MM.1S (cell line): ENCODE data around the gene TRAPPC6A.
"Not testable (repeated sequence)": the region's sequence is repeated elsewhere in the genome, so short reads cannot be mapped to it uniquely, and the experiment has no call there.

Source experiments
- DNase-seq: peaks from one replicate; pipeline ENCODE4 v3.0.0-alpha.2; 2015
- H2AFZ ChIP-seq: fragments of 300-600 bp; sonication (generic); 2 replicates; pipeline ENCODE4 v1.6.0; 2016; ENCODE audit warnings: antibody characterized with exemption, low read length
- H3F3A ChIP-seq: fragments of 300-600 bp; sonication (generic); 2 replicates; pipeline ENCODE4 v1.6.1; 2016; ENCODE audit warnings: mild to moderate bottlenecking, antibody characterized with exemption, low read length, moderate library complexity, mixed read lengths; ENCODE audit not compliant: insufficient read depth
- H3K27ac ChIP-seq: fragments of 300-600 bp; sonication (generic); 2 replicates; pipeline ENCODE4 v1.5.1; 2016; ENCODE audit warnings: mild to moderate bottlenecking, low read length
- H3K27me3 ChIP-seq: fragments of 300-600 bp; sonication (generic); replicated peaks from 2 replicates; pipeline ENCODE4 v1.6.0; 2016; ENCODE audit warnings: low read length; ENCODE audit not compliant: insufficient read depth
- H3K36me3 ChIP-seq: fragments of 300-600 bp; sonication (generic); replicated peaks from 2 replicates; pipeline ENCODE4 v1.6.1; 2016; ENCODE audit warnings: mild to moderate bottlenecking, low read length, mixed read lengths; ENCODE audit not compliant: insufficient read depth
- H3K4me1 ChIP-seq: fragments of 300-600 bp; sonication (generic); 2 replicates; pipeline ENCODE4 v1.6.1; 2016; ENCODE audit warnings: low read length, mixed read lengths
- H3K4me2 ChIP-seq: fragments of 300-600 bp; sonication (generic); 2 replicates; pipeline ENCODE4 v1.6.0; 2016; ENCODE audit warnings: low read depth, low read length
- H3K4me3 ChIP-seq: fragments of 300-600 bp; sonication (generic); 2 replicates; pipeline ENCODE4 v1.5.1; 2016; ENCODE audit warnings: low read length, mixed read lengths
- H3K79me2 ChIP-seq: fragments of 300-600 bp; sonication (generic); 2 replicates; pipeline ENCODE4 v1.6.1; 2016; ENCODE audit warnings: mixed run types, low read length, mixed read lengths
- H3K9ac ChIP-seq: fragments of 300-600 bp; sonication (generic); 2 replicates; pipeline ENCODE4 v1.6.1; 2016; ENCODE audit warnings: low read length, mixed read lengths
- H3K9me2 ChIP-seq: fragments of 300-600 bp; sonication (generic); replicated peaks from 2 replicates; pipeline ENCODE4 v1.6.1; 2016; ENCODE audit warnings: mild to moderate bottlenecking, low read length, mixed read lengths; ENCODE audit not compliant: insufficient read depth
- H3K9me3 ChIP-seq: fragments of 300-600 bp; sonication (generic); replicated peaks from 2 replicates; pipeline ENCODE4 v1.6.1; 2016; ENCODE audit warnings: mild to moderate bottlenecking, low read length, mixed read lengths; ENCODE audit not compliant: insufficient read depth
- H4K20me1 ChIP-seq: fragments of 300-600 bp; sonication (generic); 2 replicates; pipeline ENCODE4 v1.6.1; 2016; ENCODE audit warnings: mild to moderate bottlenecking, low read length, moderate library complexity, mixed read lengths; ENCODE audit not compliant: insufficient read depth
- CTCF ChIP-seq: fragments of 300-600 bp; sonication (generic); IDR thresholded peaks from 2 replicates; pipeline ENCODE4 v1.5.1; 2016; ENCODE audit warnings: antibody characterized with exemption, low read length, mixed read lengths
- EZH2 ChIP-seq: fragments of 300-600 bp; sonication (generic); optimal IDR thresholded peaks from 2 replicates; pipeline ENCODE3; 2017; ENCODE audit warnings: low read depth, mild to moderate bottlenecking, antibody characterized with exemption, low read length, mixed read lengths
- EZH2phosphoT487 ChIP-seq: fragments of 300-600 bp; sonication (generic); IDR thresholded peaks from 2 replicates; pipeline ENCODE4 v1.6.1; 2018; ENCODE audit warnings: antibody characterized with exemption, low read length

The TRAPPC6A gene

GRCh38 chr19:45122832-45123231, 55.2 kb downstream of the TRAPPC6A start:
- H3K4me2 ChIP-seq = no peak overlapping the region
- H4K20me1 ChIP-seq = no peaks in the 10 kb centered on the region
- H3K4me3 ChIP-seq = no peak overlapping the region
- TF ChIP-seq CTCF (no peak), EZH2 (no peak), EZH2phosphoT487 (no peak)
- no peak overlapping the region for H2AFZ ChIP-seq
- H3K9ac ChIP-seq = no peak overlapping the region
- H3F3A ChIP-seq = peaks cover 16% of the 10 kb centered on the region
- H3K4me1 ChIP-seq = peaks cover 21% of the 10 kb centered on the region
- H3K27me3 ChIP-seq = no peaks in the 10 kb centered on the region
- H3K9me3 ChIP-seq = no peaks in the 10 kb centered on the region
- H3K9me2 ChIP-seq = no peaks in the 10 kb centered on the region
- H3K27ac ChIP-seq = no peak overlapping the region
- H3K79me2 ChIP-seq = peaks cover 90% of the 10 kb centered on the region
- H3K36me3 ChIP-seq = no peaks in the 10 kb centered on the region
- no peak for DNase-seq

- no peak for DNase-seq
- no peak overlapping the region for H3K4me2 ChIP-seq
- H3F3A ChIP-seq = peaks cover 23% of the 10 kb centered on the region
- H3K79me2 ChIP-seq = peaks cover 88% of the 10 kb centered on the region
- no peaks in the 10 kb centered on the region for H3K9me2 ChIP-seq
- no peak overlapping the region for H2AFZ ChIP-seq
- H3K4me1 ChIP-seq = peaks cover 27% of the 10 kb centered on the region
- no peaks in the 10 kb centered on the region for H3K27me3 ChIP-seq
- H3K27ac ChIP-seq = no peak overlapping the region
- TF ChIP-seq EZH2 = no peak
- no peak for TF ChIP-seq CTCF
- no peak for TF ChIP-seq EZH2phosphoT487
- no peak overlapping the region for H3K4me3 ChIP-seq
- H3K9ac ChIP-seq = no peak overlapping the region
- H3K9me3 ChIP-seq = no peaks in the 10 kb centered on the region
- no peaks in the 10 kb centered on the region for H4K20me1 ChIP-seq
- H3K36me3 ChIP-seq = no peaks in the 10 kb centered on the region
Observed at GRCh38 chr19:45121827-45122345, 56.2 kb downstream of the TRAPPC6A start.

GRCh38 chr19:45119582-45119981, 58.5 kb downstream of the TRAPPC6A start:
- Histone ChIP-seq H3K4me3 (no peak overlapping the region; the same call in 1 of the 2 replicates), H4K20me1 (peaks cover 2% of the 10 kb centered on the region), H3K9ac (no peak overlapping the region), H2AFZ (no peak overlapping the region), H3K9me2 (no peaks in the 10 kb centered on the region), H3F3A (peaks cover 30% of the 10 kb centered on the region), H3K36me3 (no peaks in the 10 kb centered on the region), H3K9me3 (no peaks in the 10 kb centered on the region), H3K27me3 (no peaks in the 10 kb centered on the region), H3K4me2 (peak overlapping the region; percentile 75; the same call in 1 of the 2 replicates), H3K4me1 (peaks cover 28% of the 10 kb centered on the region), H3K79me2 (peaks cover 87% of the 10 kb centered on the region), H3K27ac (peak overlapping the region; percentile 88; the same call in 1 of the 2 replicates)
- no peak for TF ChIP-seq EZH2phosphoT487
- no peak for TF ChIP-seq EZH2
- TF ChIP-seq CTCF = no peak
- no peak for DNase-seq

GRCh38 chr19:45118591-45119355, 59.3 kb downstream of the TRAPPC6A start:
- H3F3A ChIP-seq = peaks cover 30% of the 10 kb centered on the region
- not testable (repeated sequence) for H4K20me1 ChIP-seq, H3K27me3 ChIP-seq, H2AFZ ChIP-seq, H3K36me3 ChIP-seq, H3K9me3 ChIP-seq, H3K9me2 ChIP-seq
- peak overlapping the region; percentile 29 for H3K4me3 ChIP-seq
- peak overlapping the region; percentile 53 for H3K9ac ChIP-seq
- H3K79me2 ChIP-seq = peaks cover 87% of the 10 kb centered on the region
- peak overlapping the region; percentile 88 for H3K27ac ChIP-seq
- H3K4me1 ChIP-seq = peaks cover 28% of the 10 kb centered on the region
- H3K4me2 ChIP-seq = peak overlapping the region; percentile 75
- DNase-seq = peak; percentile 70
